Astrocyte (in vitro differentiated cells and primary cell): ENCODE results near the gene RAB6A. TPM values are rescaled to one million over a fixed set of nuclear protein-coding genes. Genes with fewer than 3 reads are reported as not detected.
"Not testable (repeated sequence)": the region's sequence is repeated elsewhere in the genome, so short reads cannot be mapped to it uniquely, and the experiment has no call there.

ENCODE experiments used
- DNase-seq: peaks from one replicate; pipeline ENCODE4 v3.0.0-alpha.2; 2010; ENCODE audit warnings: low read depth
- FAIRE-seq: peaks from 2 replicates; lab custom pipeline; 2011; peaks lifted over from hg19 to GRCh38; lab: Jason Lieb, UNC
- H2AFZ ChIP-seq: 2 replicates; pipeline ENCODE4 v1.6.0; 2012; ENCODE audit warnings: low read depth, low read length, inconsistent platforms
- H3K27ac ChIP-seq: 2 replicates; pipeline ENCODE4 v1.5.1; 2011; ENCODE audit warnings: low read depth, low read length, inconsistent platforms
- H3K27me3 ChIP-seq: 2 replicates; pipeline ENCODE4 v1.6.0; 2011; ENCODE audit warnings: low read length, inconsistent platforms; ENCODE audit not compliant: insufficient read depth
- H3K36me3 ChIP-seq: 2 replicates; pipeline ENCODE4 v1.5.1; 2011; ENCODE audit warnings: low read length, inconsistent platforms; ENCODE audit not compliant: insufficient read depth
- H3K4me1 ChIP-seq: 2 replicates; pipeline ENCODE4 v1.5.1; 2011; ENCODE audit warnings: low read length, inconsistent platforms; ENCODE audit not compliant: insufficient read depth
- H3K4me2 ChIP-seq: 2 replicates; pipeline ENCODE4 v1.6.0; 2012; ENCODE audit warnings: low read length, inconsistent platforms
- H3K4me3 ChIP-seq: 2 replicates; pipeline ENCODE4 v1.5.1; 2011; ENCODE audit warnings: low read depth, mild to moderate bottlenecking, low read length, inconsistent platforms; ENCODE audit not compliant: insufficient read depth
- H3K79me2 ChIP-seq: 2 replicates; pipeline ENCODE4 v1.6.0; 2012; ENCODE audit warnings: mild to moderate bottlenecking, low read length, inconsistent platforms; ENCODE audit not compliant: insufficient read depth
- H3K9ac ChIP-seq: 2 replicates; pipeline ENCODE4 v1.6.0; 2012; ENCODE audit warnings: mild to moderate bottlenecking, low read length, inconsistent platforms
- H3K9me3 ChIP-seq: 2 replicates; pipeline ENCODE4 v1.5.1; 2012; ENCODE audit warnings: low read depth, mild to moderate bottlenecking, low read length, inconsistent platforms; ENCODE audit not compliant: insufficient read depth
- H4K20me1 ChIP-seq: 2 replicates; pipeline ENCODE4 v1.6.0; 2012; ENCODE audit warnings: low read length, inconsistent platforms; ENCODE audit not compliant: insufficient read depth
- H3K27ac Mint-ChIP-seq: one replicate; pipeline ENCODE4 v1.8.0; 2021; ENCODE audit warnings: mild to moderate bottlenecking, mixed read lengths; ENCODE audit not compliant: unreplicated experiment
- H3K27me3 Mint-ChIP-seq: one replicate; pipeline ENCODE4 v1.8.0; 2021; ENCODE audit warnings: low read depth, mixed read lengths; ENCODE audit not compliant: unreplicated experiment
- H3K36me3 Mint-ChIP-seq: one replicate; pipeline ENCODE4 v1.8.0; 2021; ENCODE audit warnings: low read depth, mixed read lengths; ENCODE audit not compliant: unreplicated experiment
- H3K4me1 Mint-ChIP-seq: one replicate; pipeline ENCODE4 v1.8.0; 2021; ENCODE audit warnings: low read depth, mixed read lengths; ENCODE audit not compliant: unreplicated experiment
- H3K4me3 Mint-ChIP-seq: one replicate; pipeline ENCODE4 v1.8.0; 2021; ENCODE audit warnings: mild to moderate bottlenecking, moderate library complexity, mixed read lengths; ENCODE audit not compliant: unreplicated experiment
- H3K9me3 Mint-ChIP-seq: one replicate; pipeline ENCODE4 v1.8.0; 2021; ENCODE audit warnings: mild to moderate bottlenecking, mixed read lengths; ENCODE audit not compliant: unreplicated experiment
- EZH2 ChIP-seq: IDR thresholded peaks from 2 replicates; pipeline ENCODE4 v1.6.1; 2012; ENCODE audit warnings: mild to moderate bottlenecking, low read length, inconsistent platforms; ENCODE audit not compliant: insufficient read depth
- total RNA-seq: library from RNA; stranded (reverse); gene quantifications from 2 replicates; pipeline ENCODE4 v1.2.1, GENCODE V29; 2021
- TF ChIP-seq, protein P1 (sequence below): IDR thresholded peaks from 2 replicates; pipeline ENCODE4 v1.5.1; 2011; ENCODE audit warnings: low read depth, mild to moderate bottlenecking, inconsistent platforms, low read length, moderate library complexity; ENCODE audit not compliant: insufficient read depth

RAB6A gene
- total RNA-seq, 1 donor from 2014 or later, result 185 TPM

DNA sequence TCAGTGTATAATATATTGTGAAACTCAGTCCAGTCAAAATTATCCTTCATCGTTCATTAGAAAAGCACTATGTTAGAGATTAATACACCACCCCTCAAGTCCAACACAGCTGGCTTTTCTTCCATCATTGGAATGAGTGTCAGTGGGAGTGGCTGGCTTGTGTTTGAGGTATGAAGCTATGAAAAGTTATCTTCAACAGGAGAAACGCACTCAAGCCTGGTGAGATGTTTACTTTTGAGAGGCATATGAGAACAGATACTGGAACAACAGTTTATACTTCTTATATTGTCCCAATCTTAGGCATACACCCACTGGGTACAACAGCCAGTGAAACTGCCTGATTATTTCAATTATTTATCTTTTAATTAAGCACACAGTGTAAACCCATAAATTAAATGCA, 80.2 kb downstream of the RAB6A start:
- Mint-ChIP-seq H3K4me3 (no peak overlapping the region), H3K27ac (no peak overlapping the region), H3K9me3 (no peaks in the 10 kb centered on the region), H3K27me3 (no peaks in the 10 kb centered on the region), H3K36me3 (peaks cover 14% of the 10 kb centered on the region), H3K4me1 (no peaks in the 10 kb centered on the region)
- Histone ChIP-seq H3K79me2 (no peaks in the 10 kb centered on the region), H3K27ac (no peak overlapping the region), H3K36me3 (peaks cover 17% of the 10 kb centered on the region), H2AFZ (no peak overlapping the region), H3K9me3 (no peaks in the 10 kb centered on the region), H3K27me3 (no peaks in the 10 kb centered on the region), H3K9ac (no peak overlapping the region), H3K4me3 (no peak overlapping the region), H3K4me2 (no peak overlapping the region), H3K4me1 (no peaks in the 10 kb centered on the region), H4K20me1 (no peaks in the 10 kb centered on the region)
- TF ChIP-seq, protein P1, sequence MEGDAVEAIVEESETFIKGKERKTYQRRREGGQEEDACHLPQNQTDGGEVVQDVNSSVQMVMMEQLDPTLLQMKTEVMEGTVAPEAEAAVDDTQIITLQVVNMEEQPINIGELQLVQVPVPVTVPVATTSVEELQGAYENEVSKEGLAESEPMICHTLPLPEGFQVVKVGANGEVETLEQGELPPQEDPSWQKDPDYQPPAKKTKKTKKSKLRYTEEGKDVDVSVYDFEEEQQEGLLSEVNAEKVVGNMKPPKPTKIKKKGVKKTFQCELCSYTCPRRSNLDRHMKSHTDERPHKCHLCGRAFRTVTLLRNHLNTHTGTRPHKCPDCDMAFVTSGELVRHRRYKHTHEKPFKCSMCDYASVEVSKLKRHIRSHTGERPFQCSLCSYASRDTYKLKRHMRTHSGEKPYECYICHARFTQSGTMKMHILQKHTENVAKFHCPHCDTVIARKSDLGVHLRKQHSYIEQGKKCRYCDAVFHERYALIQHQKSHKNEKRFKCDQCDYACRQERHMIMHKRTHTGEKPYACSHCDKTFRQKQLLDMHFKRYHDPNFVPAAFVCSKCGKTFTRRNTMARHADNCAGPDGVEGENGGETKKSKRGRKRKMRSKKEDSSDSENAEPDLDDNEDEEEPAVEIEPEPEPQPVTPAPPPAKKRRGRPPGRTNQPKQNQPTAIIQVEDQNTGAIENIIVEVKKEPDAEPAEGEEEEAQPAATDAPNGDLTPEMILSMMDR, result no peak
- TF ChIP-seq EZH2, result no peak
- FAIRE-seq, result no peak
- DNase-seq, result no peak

DNA sequence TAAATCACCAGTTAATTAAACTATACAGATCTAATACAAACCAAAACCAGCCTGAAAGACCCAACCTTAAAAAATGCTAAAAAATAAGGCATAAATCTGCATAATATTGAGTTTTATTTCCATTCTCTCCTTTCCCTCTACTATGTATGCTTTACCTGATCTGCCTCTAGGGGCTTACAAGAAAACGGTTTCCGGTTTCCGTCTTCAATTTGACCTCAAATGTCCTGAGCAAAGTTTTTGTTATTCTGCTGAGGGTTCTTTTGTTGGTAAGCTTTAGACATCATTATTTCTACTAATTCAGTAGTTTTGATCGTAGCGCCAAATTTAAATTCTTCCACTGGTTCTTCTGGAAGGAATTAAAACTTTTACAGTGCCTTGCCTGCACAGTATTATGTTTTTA, 84.3 kb downstream of the RAB6A start:
- not testable (repeated sequence) for H3K79me2 ChIP-seq, H3K27ac Mint-ChIP-seq, H3K4me1 ChIP-seq, H3K4me1 Mint-ChIP-seq, H3K9ac ChIP-seq, FAIRE-seq, H4K20me1 ChIP-seq, H2AFZ ChIP-seq, H3K4me3 ChIP-seq, H3K4me3 Mint-ChIP-seq, H3K9me3 Mint-ChIP-seq, H3K27me3 ChIP-seq, H3K4me2 ChIP-seq, DNase-seq, H3K27ac ChIP-seq, H3K27me3 Mint-ChIP-seq, H3K9me3 ChIP-seq
- peaks cover 14% of the 10 kb centered on the region for H3K36me3 Mint-ChIP-seq
- peaks cover 19% of the 10 kb centered on the region for H3K36me3 ChIP-seq

DNA sequence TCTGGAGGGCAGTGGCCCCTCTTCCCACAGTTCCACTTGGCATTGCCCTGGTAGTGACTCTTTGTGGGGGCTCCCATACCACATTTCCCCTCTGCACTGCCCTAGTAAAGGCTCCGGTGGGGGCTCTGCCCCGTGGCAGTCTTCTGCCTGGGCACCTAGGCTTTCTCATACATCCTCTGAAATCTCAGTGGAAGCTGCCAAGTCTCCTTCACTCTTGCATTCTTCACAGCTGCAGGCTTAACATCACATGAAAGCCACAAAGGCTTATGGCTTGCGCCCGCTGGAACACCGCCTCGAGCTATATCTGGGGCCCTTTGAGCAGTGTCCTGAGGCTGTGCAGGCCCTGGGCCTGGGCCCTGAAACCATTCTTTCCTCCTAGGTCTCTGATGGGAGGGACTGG, 89.2 kb downstream of the RAB6A start:
- Mint-ChIP-seq H3K27ac (no peak overlapping the region), H3K4me1 (peaks cover 2% of the 10 kb centered on the region), H3K36me3 (peaks cover 2% of the 10 kb centered on the region), H3K9me3 (no peaks in the 10 kb centered on the region), H3K4me3 (no peak overlapping the region), H3K27me3 (no peaks in the 10 kb centered on the region)
- no peak overlapping the region for H3K27ac ChIP-seq
- H3K9me3 ChIP-seq, result no peaks in the 10 kb centered on the region
- TF ChIP-seq, protein P1, result no peak
- no peak for TF ChIP-seq EZH2
- no peak overlapping the region for H2AFZ ChIP-seq
- H3K79me2 ChIP-seq, result no peaks in the 10 kb centered on the region
- H3K4me2 ChIP-seq, result no peak overlapping the region
- no peaks in the 10 kb centered on the region for H3K4me1 ChIP-seq
- no peaks in the 10 kb centered on the region for H3K27me3 ChIP-seq
- no peak overlapping the region for H3K4me3 ChIP-seq
- no peak overlapping the region for H3K9ac ChIP-seq
- no peak for DNase-seq
- H4K20me1 ChIP-seq, result no peaks in the 10 kb centered on the region
- H3K36me3 ChIP-seq, result peaks cover 6% of the 10 kb centered on the region
- FAIRE-seq, result no peak
